Ishikawa (cell line): Measurements from ENCODE around the gene CAPZB.

ENCODE experiments used
- CEBPB ChIP-seq: IDR thresholded peaks from 2 replicates; pipeline ENCODE4 v1.6.1; 2012
- CREB1 ChIP-seq: IDR thresholded peaks from 2 replicates; pipeline ENCODE4 v1.6.1; 2012; ENCODE audit warnings: low read depth
- EGR1 ChIP-seq: IDR thresholded peaks from 2 replicates; pipeline ENCODE4 v1.6.1; 2012
- EP300 ChIP-seq: IDR thresholded peaks from 2 replicates; pipeline ENCODE4 v1.6.1; 2012; ENCODE audit warnings: borderline replicate concordance
- FOXM1 ChIP-seq: IDR thresholded peaks from 2 replicates; pipeline ENCODE4 v1.6.1; 2012; ENCODE audit warnings: low read depth, borderline replicate concordance
- MAX ChIP-seq: IDR thresholded peaks from 2 replicates; pipeline ENCODE4 v1.6.1; 2012
- NFIC ChIP-seq: IDR thresholded peaks from 2 replicates; pipeline ENCODE4 v1.6.1; 2012
- RAD21 ChIP-seq: IDR thresholded peaks from 2 replicates; pipeline ENCODE4 v1.6.1; 2012; ENCODE audit warnings: low read depth
- TAF1 ChIP-seq: IDR thresholded peaks from 2 replicates; pipeline ENCODE4 v1.6.1; 2012; ENCODE audit warnings: low read depth, mild to moderate bottlenecking
- TCF12 ChIP-seq: IDR thresholded peaks from 2 replicates; pipeline ENCODE4 v1.6.1; 2012; ENCODE audit warnings: low read depth
- TEAD4 ChIP-seq: IDR thresholded peaks from 2 replicates; pipeline ENCODE4 v1.6.1; 2012
- YY1 ChIP-seq: IDR thresholded peaks from 2 replicates; pipeline ENCODE4 v1.6.1; 2012; ENCODE audit warnings: low read depth
- ZBTB7A ChIP-seq: IDR thresholded peaks from 2 replicates; pipeline ENCODE4 v1.6.1; 2012; ENCODE audit warnings: low read depth
- TF ChIP-seq, protein P1 (sequence below): IDR thresholded peaks from 2 replicates; pipeline ENCODE4 v1.6.1; 2012
- TF ChIP-seq, protein P2 (sequence below): IDR thresholded peaks from 2 replicates; pipeline ENCODE4 v1.6.1; 2012; ENCODE audit warnings: low read depth, mild to moderate bottlenecking

CAPZB gene

DNA sequence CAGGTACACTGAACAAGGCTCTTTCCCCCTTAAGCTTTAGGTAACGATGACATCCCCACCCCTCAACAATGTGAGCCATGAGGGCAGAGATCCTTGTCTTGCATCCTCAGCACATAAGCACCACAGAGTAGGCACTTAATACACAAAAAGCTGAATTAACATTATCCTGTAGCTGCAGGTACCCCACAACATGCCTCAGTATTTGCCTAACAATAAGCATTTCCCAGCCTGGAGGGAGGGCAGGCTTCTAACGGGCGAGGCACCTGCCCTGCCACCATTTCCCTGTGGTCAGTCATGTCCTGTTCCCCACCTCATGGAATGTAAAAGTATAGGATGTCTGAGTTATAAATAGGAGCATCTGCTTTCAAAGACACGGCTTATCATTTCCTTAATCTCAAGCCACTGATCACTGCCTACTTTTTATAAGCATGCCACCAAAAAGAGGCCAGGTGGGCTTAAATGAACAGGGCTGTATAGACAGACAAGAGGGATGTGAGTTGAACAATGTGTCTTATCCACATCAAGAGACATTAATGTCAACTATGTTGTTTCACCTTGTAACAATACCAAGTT is 3.4 kb downstream of the CAPZB start:
- TF ChIP-seq YY1 = no peak
- TF ChIP-seq TEAD4 = no peak
- no peak for TF ChIP-seq FOXM1
- TF ChIP-seq ZBTB7A = no peak
- TF ChIP-seq MAX = no peak
- TF ChIP-seq, protein P1, sequence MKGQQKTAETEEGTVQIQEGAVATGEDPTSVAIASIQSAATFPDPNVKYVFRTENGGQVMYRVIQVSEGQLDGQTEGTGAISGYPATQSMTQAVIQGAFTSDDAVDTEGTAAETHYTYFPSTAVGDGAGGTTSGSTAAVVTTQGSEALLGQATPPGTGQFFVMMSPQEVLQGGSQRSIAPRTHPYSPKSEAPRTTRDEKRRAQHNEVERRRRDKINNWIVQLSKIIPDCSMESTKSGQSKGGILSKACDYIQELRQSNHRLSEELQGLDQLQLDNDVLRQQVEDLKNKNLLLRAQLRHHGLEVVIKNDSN = no peak
- TF ChIP-seq RAD21 = no peak
- TF ChIP-seq TCF12 = no peak
- no peak for TF ChIP-seq CREB1

DNA sequence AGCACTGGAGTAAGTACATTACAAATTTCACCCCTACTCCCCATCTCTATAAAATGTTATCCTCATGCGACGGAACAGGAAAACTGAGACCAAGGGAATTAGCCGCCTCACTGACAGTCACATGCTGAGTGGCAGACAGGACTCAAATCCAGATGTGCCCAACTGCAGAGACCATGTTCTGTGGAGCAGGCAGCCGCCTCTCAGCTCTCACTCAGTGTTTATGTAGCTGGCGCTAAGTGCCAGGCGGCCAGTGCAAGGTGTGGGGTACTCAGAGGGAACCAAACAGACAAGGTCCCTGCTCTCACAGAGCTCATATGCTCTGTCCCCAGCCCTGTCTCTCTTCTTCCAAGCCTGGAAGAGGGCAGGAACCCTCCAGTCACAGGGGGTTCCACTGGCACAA is 5.1 kb downstream of the CAPZB start:
- no peak for TF ChIP-seq TEAD4
- TF ChIP-seq, protein P2, sequence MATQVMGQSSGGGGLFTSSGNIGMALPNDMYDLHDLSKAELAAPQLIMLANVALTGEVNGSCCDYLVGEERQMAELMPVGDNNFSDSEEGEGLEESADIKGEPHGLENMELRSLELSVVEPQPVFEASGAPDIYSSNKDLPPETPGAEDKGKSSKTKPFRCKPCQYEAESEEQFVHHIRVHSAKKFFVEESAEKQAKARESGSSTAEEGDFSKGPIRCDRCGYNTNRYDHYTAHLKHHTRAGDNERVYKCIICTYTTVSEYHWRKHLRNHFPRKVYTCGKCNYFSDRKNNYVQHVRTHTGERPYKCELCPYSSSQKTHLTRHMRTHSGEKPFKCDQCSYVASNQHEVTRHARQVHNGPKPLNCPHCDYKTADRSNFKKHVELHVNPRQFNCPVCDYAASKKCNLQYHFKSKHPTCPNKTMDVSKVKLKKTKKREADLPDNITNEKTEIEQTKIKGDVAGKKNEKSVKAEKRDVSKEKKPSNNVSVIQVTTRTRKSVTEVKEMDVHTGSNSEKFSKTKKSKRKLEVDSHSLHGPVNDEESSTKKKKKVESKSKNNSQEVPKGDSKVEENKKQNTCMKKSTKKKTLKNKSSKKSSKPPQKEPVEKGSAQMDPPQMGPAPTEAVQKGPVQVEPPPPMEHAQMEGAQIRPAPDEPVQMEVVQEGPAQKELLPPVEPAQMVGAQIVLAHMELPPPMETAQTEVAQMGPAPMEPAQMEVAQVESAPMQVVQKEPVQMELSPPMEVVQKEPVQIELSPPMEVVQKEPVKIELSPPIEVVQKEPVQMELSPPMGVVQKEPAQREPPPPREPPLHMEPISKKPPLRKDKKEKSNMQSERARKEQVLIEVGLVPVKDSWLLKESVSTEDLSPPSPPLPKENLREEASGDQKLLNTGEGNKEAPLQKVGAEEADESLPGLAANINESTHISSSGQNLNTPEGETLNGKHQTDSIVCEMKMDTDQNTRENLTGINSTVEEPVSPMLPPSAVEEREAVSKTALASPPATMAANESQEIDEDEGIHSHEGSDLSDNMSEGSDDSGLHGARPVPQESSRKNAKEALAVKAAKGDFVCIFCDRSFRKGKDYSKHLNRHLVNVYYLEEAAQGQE = no peak
- no peak for TF ChIP-seq RAD21
- TF ChIP-seq EP300 = no peak
- no peak for TF ChIP-seq TCF12
- no peak for TF ChIP-seq YY1

DNA sequence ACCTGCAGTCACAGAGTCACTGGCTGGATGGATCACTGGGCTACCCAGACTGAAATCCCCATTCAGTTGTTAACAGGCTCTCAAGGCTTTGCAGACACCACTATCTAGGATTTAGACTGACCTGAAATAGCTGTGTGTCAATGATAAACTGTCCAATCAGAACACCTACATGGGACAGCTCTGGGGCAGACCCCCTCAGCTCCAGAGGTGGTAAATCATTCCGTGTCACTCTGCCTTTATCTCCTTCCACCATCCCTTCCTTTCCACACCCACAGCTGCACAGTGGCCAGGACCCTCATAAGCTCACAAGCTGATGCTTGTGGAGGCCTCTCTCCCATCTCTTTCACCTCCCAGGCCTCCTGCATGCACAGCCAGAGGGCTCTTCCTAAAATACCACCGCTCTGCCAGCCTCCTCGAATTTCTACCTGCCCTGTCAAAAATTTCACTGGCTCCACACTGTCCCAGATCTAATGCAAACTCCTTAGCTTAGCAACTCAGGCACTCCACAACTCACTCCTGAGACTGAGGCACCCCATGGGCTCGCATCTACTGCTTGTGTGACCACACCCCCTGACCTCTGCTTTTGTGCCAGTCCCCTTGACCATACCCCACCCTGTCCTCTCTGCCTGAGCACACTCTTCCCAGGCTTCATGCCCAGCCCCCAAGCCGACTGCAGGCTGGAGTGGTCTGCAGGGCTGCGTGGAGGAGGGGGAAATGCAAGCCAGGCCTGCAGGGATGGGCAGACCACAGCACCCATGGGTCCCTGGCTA is 5.8 kb downstream of the CAPZB start:
- TF ChIP-seq EP300 (no peak), CREB1 (no peak)
- TF ChIP-seq, protein P1 = no peak

- no peak for TF ChIP-seq TEAD4
- no peak for TF ChIP-seq RAD21
- no peak for TF ChIP-seq MAX
- no peak for TF ChIP-seq CEBPB
- TF ChIP-seq, protein P1 = no peak
- TF ChIP-seq EGR1 = no peak
- TF ChIP-seq EP300 = no peak
- TF ChIP-seq, protein P2 = no peak
Measured at GRCh38 chr1:19478322-19478721, 7.0 kb downstream of the CAPZB start.

DNA sequence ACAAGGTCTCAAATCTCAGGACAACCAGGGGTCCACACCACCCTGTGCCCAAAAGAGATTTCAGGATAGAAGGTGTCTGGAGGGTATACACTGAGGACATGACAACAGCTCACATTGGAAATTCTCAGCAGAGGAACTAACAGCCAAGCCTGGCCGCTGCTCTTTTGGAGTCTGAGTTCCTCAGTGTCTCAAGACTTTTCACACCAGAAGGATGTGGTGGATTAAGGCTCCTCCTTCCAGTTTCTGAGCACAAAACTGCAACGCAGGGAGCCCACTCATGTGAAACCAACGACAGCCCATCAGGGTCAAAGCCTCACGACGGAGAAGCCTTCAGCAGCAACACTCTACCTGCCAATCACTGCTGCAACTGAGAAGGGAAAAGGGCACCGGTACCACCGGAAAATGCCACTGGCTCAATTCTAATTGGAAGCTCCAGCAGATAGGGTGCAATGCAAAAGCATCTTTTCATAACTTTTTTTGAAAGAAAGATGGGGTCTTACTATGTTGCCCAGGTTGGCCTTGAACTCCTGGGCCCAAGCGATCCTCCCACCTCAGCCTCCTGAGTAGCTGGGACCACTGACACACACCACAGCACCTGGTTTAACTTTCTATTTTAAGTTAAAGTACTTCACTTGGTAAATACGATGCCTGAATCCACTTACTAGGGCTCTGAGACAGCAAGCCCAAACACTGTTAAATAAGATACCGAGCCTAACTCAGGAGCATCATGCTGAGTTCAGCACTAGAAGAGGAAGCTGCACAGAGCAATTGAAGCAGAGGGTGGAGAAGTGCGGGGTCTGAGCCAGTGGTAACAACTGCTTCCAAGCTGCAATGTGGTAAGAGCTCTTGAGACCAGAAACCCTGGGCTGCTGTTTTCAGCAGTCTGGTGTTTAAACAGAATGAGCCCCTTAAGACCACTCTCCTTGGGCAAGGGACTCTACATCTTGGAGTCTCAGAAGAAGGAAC is 7.8 kb downstream of the CAPZB start:
- no peak for TF ChIP-seq TAF1
- no peak for TF ChIP-seq NFIC
- TF ChIP-seq MAX = no peak
